Gastrocnemius medialis (tissue), 4 donors: ENCODE results near the gene LAMA4. TPM values are rescaled to one million over a fixed set of nuclear protein-coding genes. Genes with fewer than 3 reads are reported as not detected.

Source experiments
- ATAC-seq, 2 donors: fragments of 150-250 bp; one replicate each; pipeline ENCODE4 v1.9.1; 2016
- DNase-seq, 2 donors: peaks; one replicate each; pipeline ENCODE4 v3.0.0-alpha.2; 2019
- H3K27ac ChIP-seq, 4 donors: fragments of 200-600 bp; sonication (generic); 1 replicate in 1 of 4; 2 replicates in 3 of 4; pipeline ENCODE4 v1.5.1; 2016 to 2018; ENCODE audit warnings: mild to moderate bottlenecking in 2 of 4, moderate library complexity in 1 of 4
- H3K27me3 ChIP-seq, 3 donors: fragments of 200-600 bp; sonication (generic) in 2 of 3; 1 replicate in 1 of 3; 2 replicates in 2 of 3; pipeline versions ENCODE4 v1.5.1 to v1.6.0; 2016 to 2019; ENCODE audit warnings: mild to moderate bottlenecking in 1 of 3, moderate library complexity in 1 of 3
- H3K36me3 ChIP-seq, 2 donors: fragments of 200-600 bp; sonication (generic) in 1 of 2; one replicate each; pipeline ENCODE4 v1.5.1; 2017 to 2018
- H3K4me1 ChIP-seq, 2 donors: fragments of 200-600 bp; sonication (generic) in 1 of 2; one replicate each; pipeline ENCODE4 v1.5.1; 2016 to 2017; ENCODE audit warnings: mild to moderate bottlenecking in 2 of 2
- H3K4me3 ChIP-seq, 4 donors: fragments of 200-600 bp; sonication (generic) in 3 of 4; 1 replicate in 1 of 4; 2 replicates in 3 of 4; pipeline ENCODE4 v1.5.1; 2016 to 2019; ENCODE audit warnings: mild to moderate bottlenecking in 2 of 4
- H3K9me3 ChIP-seq, 3 donors: fragments of 200-600 bp; sonication (generic) in 2 of 3; 1 replicate in 1 of 3; 2 replicates in 2 of 3; pipeline ENCODE4 v1.5.1; 2016 to 2019
- CTCF ChIP-seq, 5 experiments: fragments of 450-650 bp in 3 of 5; fragments of 200-600 bp in 2 of 5; sonication (generic) in 2 of 5; IDR thresholded peaks in 4 of 5; conservative IDR thresholded peaks in 1 of 5; 1 replicate in 4 of 5; 2 replicates in 1 of 5; pipeline ENCODE4 v1.5.1; 2016 to 2019; ENCODE audit warnings: antibody characterized with exemption in 5 of 5, mild to moderate bottlenecking in 3 of 5, moderate library complexity in 3 of 5
- POLR2A ChIP-seq, 2 donors: fragments of 450-650 bp; IDR thresholded peaks; one replicate each; pipeline ENCODE4 v1.6.1; 2017; ENCODE audit warnings: antibody characterized with exemption in 2 of 2, mild to moderate bottlenecking in 2 of 2, moderate library complexity in 2 of 2
- in situ Hi-C, 4 donors: fragments of 200-750 bp; cut with MboI; loops; one replicate each; pipeline versions ENCODE4 v1.15.0 to v1.8.0; 2017; ENCODE audit warnings: low sequenced_read_pairs in 4 of 4
- intact Hi-C: fragments of 100-400 bp; cut with DNase I; formaldehyde crosslinking; loops from one replicate; pipeline ENCODE4 v1.15.1; 2023; ENCODE audit warnings: low total_unique reads
- total RNA-seq, 4 donors: library from RNA; depleted of rRNA; stranded (reverse); fragments of >200 nt; gene quantifications; one replicate each; pipeline versions ENCODE4 v1.1.0 to v1.2.3, GENCODE V29; 2016

Gene LAMA4
- total RNA-seq, 4 donors from 2014 or later, result 4.4 to 19.1 (median 7.4) TPM

- Histone ChIP-seq H3K4me3 (no peak overlapping the region), H3K27ac (no peak overlapping the region), H3K36me3 (peaks cover 0 to 14% of the 10 kb centered on the region in 2 donors), H3K9me3 (no peaks in the 10 kb centered on the region), H3K27me3 (no peaks in the 10 kb centered on the region), H3K4me1 (no peaks in the 10 kb centered on the region)
- ATAC-seq (no peak), DNase-seq (no peak)
- intact Hi-C loops, result no loop called here
- TF ChIP-seq POLR2A (IDR thresholded peaks at IDR 0.05) (no peak), CTCF (IDR thresholded peaks at IDR 0.05 in 4 of 5, conservative IDR thresholded peaks at IDR 0.05 in 1 of 5) (no peak)
- in situ Hi-C loops, result loop anchor here in 1 of 4 donors (25.0 kb wide), 1 partner anchor 803 kb away; a partner anchor contains a TSS
Measured at GRCh38 chr6:112065426-112065986, 188.9 kb downstream of the LAMA4 start.

- Histone ChIP-seq H3K36me3 (no peaks in the 10 kb centered on the region), H3K27ac (no peak overlapping the region), H3K4me3 (no peak overlapping the region), H3K9me3 (no peaks in the 10 kb centered on the region), H3K27me3 (no peaks in the 10 kb centered on the region), H3K4me1 (no peaks in the 10 kb centered on the region)
- no peak for TF ChIP-seq CTCF (IDR thresholded peaks at IDR 0.05 in 4 of 5, conservative IDR thresholded peaks at IDR 0.05 in 1 of 5)
- no peak for TF ChIP-seq POLR2A (IDR thresholded peaks at IDR 0.05)
- intact Hi-C loops (no loop called here), in situ Hi-C loops (loop anchor here in 1 of 4 donors (25.0 kb wide), 1 partner anchor 801 kb away; a partner anchor contains a TSS)
- DNase-seq, result no peak
- ATAC-seq, result no peak
Measured at GRCh38 chr6:112062966-112063365, 191.4 kb downstream of the LAMA4 start.

DNA sequence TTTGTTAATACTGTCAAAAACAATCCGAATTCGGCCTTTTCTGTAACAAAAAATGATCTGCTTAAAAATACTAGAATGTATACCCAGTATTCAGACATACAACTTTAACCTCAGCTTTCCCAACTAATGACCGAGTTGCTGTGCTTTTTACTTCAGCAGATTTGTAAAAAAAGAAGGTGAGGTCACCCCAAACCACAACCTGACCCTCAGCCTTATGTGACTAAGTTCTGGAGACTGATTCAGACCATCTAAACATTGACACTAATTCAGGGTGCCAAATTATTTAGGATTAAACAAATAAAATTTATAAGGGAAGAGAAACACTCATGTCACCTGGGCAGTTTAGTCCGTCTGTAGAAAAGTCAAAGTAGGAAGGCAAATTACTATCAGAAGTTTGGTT is 192.8 kb downstream of the LAMA4 start:
- ATAC-seq (no peak), DNase-seq (no peak)
- in situ Hi-C loops, result loop anchor here in 1 of 4 donors (25.0 kb wide), 1 partner anchor 799 kb away; a partner anchor contains a TSS
- H3K4me1 ChIP-seq, result no peaks in the 10 kb centered on the region
- intact Hi-C loops, result no loop called here
- H3K9me3 ChIP-seq, result no peaks in the 10 kb centered on the region
- no peaks in the 10 kb centered on the region for H3K27me3 ChIP-seq
- TF ChIP-seq POLR2A (IDR thresholded peaks at IDR 0.05), result no peak
- no peak for TF ChIP-seq CTCF (IDR thresholded peaks at IDR 0.05 in 4 of 5, conservative IDR thresholded peaks at IDR 0.05 in 1 of 5)
- no peak overlapping the region for H3K4me3 ChIP-seq
- no peak overlapping the region for H3K27ac ChIP-seq
- no peaks in the 10 kb centered on the region for H3K36me3 ChIP-seq

Other genes starting within 250 kb of the LAMA4 start
- not detected for gene CCN6, start 200.5 kb downstream of the LAMA4 start, total RNA-seq
- 10 to 100 TPM in 2 of 4 donors, 1 to 10 TPM in 2; 6.1 to 14.7 (median 10.0) TPM for gene TUBE1, start 167.1 kb downstream of the LAMA4 start, total RNA-seq
- 1 to 10 TPM in 2 of 4 donors, under 1 TPM in 2; 0.58 to 3.9 (median 1.1) TPM for gene FAM229B, start 167.0 kb downstream of the LAMA4 start, total RNA-seq
- gene RFPL4B, start 92.8 kb upstream of the LAMA4 start, total RNA-seq, result not detected